ENCODE measurements around the gene NUP107.

Gene NUP107

DNA sequence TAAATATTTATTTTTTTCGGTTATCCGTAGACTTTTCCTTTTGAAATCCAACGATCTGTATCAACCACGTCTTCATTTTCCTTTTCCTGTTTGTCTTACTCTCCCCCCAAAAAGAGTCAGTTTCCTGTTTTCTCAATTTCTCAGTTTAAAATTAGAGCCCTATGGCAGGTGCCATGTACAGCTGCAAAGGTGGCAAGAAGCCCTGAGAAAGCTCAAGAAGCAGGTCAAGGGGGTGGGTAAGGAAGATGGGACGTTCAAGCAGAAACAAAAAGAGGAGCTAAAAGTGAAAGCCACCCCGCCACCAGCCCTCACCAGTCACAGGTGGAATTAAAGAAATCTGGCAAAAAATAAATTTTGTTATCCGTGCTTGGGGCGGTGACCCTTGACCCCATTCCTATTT is 85.9 kb downstream of the NUP107 start:
- DNase-seq (ENCODE audit: low read depth in 2 of 2, low spot score in 1 of 2), result no peak

DNA sequence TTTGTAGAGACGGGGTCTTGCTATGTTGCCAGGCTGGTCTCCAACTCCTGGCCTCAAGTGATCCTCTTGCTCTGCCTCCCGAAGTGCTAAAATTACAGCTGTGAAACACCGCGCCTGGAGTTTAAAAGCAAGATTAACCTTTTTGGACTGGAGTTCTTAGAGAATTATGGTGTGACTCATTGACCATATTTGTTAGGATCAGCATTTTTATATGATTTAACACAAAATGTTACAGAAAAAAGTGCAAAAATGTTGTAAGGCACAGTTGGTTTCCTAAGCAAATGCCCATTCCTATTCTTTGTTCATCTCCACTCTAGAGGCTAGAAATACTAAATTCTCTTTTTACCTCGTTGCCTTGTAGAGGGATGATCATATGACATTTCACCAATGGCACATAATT is 86.8 kb downstream of the NUP107 start:
- DNase-seq (ENCODE audit: low read depth in 2 of 2, low spot score in 1 of 2), result no peak

DNA sequence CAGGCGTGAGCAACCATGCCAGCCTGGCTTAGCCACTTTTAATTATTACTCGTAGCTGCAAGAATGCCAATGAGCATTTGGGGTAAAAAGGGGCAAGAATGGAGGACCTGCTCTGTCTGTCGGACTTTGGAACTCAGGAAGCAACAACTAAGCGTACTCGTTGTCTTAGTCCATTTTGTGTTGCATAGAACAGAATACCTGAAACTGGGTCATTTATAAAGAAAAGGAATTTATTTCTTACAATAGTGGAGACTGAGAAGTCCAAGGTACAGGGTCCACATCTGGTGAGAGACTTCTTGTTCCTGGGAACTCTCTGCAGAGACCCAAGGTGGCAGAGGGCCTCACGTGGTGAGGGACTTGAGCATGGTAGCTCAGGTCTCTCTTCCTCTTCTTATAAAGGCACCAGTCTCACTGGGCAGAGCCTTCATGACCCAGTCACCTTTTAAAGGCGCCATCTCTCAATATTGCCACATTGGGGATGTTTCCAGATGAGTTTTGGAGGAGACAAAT is 88.4 kb downstream of the NUP107 start:
- no peak for DNase-seq (ENCODE audit: low read depth in 2 of 2, low spot score in 1 of 2)

- no peak for DNase-seq (ENCODE audit: low read depth in 2 of 2, low spot score in 1 of 2)
These were observed 90.3 kb downstream of the NUP107 start for GRCh38 chr12:68776976-68777610.

DNA sequence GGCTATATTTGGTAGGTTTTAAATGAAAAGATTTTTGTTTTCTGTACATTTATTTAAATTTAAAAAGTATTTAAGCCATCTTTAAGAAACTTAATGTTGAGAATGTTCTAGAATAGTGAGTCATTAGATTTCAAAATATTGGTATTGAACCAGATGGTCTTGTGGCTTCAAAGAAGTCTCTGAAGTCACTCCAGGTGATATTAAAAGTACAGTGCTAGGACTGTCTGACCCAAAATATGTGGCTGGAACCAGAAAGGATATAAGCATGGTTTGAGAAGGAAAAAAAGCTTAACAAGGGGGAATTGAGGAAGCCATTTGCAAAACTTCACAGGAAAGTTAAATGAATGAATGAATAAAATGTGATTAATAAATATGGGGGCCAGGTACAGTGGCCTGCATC is 92.5 kb downstream of the NUP107 start:
- no peak for DNase-seq (ENCODE audit: low read depth in 2 of 2, low spot score in 1 of 2)

DNA sequence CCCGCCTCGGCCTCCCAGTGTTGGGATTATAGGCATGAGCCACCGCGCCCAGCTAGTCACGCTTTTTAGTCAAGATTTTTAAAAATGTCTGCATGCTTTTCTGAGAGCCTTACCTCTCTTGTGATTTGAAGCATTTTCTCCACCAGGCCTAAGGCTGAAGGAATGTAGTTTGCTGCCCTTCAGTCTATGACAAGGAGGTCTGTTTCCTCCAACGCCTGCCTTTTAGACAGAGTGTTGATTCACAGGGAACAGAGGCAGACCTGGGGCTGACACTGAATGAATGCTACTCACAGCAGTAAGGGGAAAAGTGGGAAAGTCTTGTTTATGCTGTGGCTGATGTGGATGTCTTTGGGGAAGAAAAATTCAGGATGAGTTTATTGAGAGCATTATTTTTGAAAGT is 94.0 kb downstream of the NUP107 start:
- no peak for DNase-seq (ENCODE audit: low read depth in 2 of 2, low spot score in 1 of 2)

DNA sequence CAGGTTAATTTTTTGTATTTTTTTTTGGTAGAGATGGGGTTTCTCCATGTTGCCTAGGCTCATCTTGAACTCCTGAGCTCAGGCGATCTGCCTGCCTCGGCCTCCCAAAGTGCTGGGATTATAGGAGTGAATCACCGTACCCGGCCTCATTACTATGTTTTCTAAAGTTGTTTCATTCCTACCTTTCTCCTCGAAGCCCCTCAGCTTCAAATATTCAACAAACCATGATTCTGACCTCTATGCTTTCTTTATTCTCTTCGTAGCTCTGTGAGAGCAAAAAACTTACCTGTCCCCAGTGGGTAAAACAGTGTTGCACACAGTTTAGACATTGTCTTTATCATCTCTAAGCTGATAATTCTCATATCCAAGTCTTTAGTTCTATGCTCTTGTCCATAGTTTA is 95.0 kb downstream of the NUP107 start:
- no peak for DNase-seq (ENCODE audit: low read depth in 2 of 2, low spot score in 1 of 2)

GRCh38 chr12:68784015-68784414 is 97.2 kb downstream of the NUP107 start:
- DNase-seq (ENCODE audit: low read depth in 2 of 2, low spot score in 1 of 2), result no peak

DNA sequence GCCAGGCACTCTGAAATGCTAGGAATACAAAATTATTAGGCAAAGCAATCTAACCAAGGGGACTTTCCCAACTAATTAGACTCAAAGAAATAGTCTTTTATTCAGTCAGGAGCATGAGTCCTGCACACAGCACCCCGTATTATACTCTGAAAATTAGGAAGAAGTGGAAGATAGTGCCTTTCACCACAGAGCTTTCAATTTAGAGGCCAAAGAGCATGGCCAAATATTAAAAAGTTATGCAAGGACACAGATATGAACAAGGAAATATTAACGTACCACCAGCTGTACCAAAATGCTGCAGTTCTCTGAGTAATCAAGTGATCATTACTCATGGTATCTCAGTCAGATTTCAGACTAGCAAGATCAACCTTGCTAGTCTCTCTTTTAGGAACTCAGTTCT is 98.6 kb downstream of the NUP107 start:
- DNase-seq (ENCODE audit: low read depth in 2 of 2, low spot score in 1 of 2), result no peak

GRCh38 chr12:68785823-68786222 is 99.0 kb downstream of the NUP107 start:
- DNase-seq (ENCODE audit: low read depth in 2 of 2, low spot score in 1 of 2), result no peak

GRCh38 chr12:68786929-68787328 is 100.2 kb downstream of the NUP107 start:
- DNase-seq (ENCODE audit: low read depth in 2 of 2, low spot score in 1 of 2), result no peak

GRCh38 chr12:68788554-68789143 is 101.9 kb downstream of the NUP107 start:
- no peak for DNase-seq (ENCODE audit: low read depth in 2 of 2, low spot score in 1 of 2)

DNA sequence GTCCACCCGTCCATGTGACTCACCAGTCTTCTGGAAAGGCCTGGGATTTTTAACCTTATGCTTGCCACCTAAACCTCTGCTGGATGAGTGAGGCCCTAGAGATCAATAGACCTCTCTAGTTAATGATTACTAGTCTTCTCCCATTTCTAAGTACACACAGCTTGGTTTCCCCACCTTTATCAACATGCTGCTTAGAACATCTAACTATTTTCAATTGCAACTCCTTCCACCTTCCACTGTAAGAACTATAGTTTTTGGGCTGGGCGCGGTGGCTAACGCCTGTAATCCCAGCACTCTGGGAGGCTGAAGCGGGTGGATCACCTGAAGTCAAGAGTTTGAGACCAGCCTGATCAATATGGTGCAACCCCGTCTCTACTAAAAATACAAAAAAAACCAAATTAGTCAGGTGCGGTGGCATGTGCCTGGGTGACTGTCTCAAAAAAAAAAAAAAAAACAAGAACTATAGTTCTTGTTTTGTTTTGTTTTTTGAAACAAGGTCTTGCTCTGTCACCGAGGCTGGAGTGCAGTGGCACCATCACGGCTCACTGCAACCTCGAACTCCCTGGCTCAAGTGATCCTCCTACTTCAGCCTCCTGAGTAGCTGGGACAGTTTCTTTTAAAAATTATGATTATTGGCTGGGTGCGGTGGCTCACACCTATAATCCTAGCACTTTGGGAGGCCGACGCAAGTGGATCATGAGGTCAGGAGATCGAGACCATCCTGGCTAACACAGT is 102.5 kb downstream of the NUP107 start:
- DNase-seq (ENCODE audit: low read depth in 2 of 2, low spot score in 1 of 2), result no peak

GRCh38 chr12:68790081-68790951 is 103.5 kb downstream of the NUP107 start:
- no peak for DNase-seq (ENCODE audit: low read depth in 2 of 2, low spot score in 1 of 2)

DNA sequence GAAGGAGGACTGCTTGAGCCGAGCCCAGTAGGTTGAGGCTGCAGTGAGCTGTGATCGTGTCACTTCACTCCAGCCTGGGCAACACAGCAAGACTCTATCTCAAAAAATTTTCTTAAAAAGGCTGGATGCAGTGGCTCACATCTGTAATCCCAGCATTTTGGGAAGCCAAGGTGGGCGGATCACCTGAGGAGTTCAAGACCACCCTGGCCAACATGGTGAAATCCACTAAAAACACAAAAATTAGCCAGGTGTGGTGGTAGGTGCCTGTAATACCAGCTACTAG is 104.1 kb downstream of the NUP107 start:
- DNase-seq (ENCODE audit: low read depth in 2 of 2, low spot score in 1 of 2), result no peak

DNA sequence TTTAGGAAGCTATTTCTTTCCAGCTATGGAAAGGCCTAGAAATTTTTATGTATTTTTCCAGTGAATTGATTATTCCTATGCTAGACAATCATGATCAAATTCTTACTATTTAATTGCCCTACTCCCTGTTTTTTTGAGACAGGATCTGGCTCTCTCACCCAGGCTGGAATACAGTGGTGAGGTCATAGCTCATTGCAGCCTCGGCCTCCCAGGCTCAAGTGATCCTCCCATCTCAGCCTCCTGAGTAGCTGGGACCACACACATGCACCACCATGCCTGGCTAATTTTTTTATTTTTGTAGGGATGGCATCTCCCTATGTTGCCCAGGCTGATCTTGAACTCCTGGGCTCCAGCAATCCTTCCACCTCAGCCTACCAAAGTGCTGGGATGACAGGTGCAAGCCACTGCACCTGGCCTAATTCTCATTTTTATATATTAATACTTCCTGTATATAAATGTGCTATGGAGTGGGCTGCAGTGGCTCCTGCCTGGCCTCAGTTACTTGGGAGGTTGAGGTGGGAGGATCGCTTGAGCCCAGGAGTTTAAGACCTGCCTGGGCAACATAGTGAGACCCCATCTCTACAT is 105.2 kb downstream of the NUP107 start:
- no peak for DNase-seq (ENCODE audit: low read depth in 2 of 2, low spot score in 1 of 2)

DNA sequence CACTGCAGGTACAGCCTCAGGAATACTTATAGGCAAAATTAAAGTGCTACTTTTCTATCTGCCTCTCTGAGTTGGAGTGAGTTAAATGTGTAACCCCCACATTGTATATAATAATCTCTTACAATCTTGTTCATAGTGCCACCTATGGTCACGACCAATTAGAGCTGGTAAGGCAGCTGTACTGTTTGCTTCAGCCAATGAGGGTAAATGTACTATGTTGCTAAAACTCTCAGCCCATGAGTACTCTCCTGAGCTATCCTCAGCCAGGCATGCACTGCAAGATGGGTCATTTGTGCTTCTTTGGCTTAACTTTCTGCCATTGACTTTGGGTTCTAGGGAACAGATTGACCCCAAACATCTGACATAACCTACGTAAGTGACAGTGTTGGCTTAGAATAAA is 106.2 kb downstream of the NUP107 start:
- DNase-seq (ENCODE audit: low read depth in 2 of 2, low spot score in 1 of 2), result no peak

DNA sequence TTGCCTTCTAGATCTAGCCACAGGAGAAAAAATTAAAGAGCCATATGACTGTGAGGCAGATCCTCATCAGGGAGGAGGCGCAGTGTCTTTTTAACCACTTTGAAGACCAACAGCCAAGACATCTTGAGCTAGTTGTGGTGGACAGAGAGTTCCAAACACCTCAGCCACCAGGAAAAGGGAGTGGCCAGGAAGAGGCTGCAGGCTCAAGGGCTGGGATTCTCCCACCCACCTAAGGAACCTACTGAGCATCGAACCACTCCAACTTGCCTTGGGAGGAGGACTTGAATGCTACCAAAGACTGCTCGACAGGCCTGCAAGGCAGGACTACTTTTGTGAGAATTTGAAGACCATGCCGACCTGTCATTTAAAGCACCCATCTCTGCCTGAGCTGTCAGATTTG is 106.7 kb downstream of the NUP107 start:
- no peak for DNase-seq (ENCODE audit: low read depth in 2 of 2, low spot score in 1 of 2)

DNA sequence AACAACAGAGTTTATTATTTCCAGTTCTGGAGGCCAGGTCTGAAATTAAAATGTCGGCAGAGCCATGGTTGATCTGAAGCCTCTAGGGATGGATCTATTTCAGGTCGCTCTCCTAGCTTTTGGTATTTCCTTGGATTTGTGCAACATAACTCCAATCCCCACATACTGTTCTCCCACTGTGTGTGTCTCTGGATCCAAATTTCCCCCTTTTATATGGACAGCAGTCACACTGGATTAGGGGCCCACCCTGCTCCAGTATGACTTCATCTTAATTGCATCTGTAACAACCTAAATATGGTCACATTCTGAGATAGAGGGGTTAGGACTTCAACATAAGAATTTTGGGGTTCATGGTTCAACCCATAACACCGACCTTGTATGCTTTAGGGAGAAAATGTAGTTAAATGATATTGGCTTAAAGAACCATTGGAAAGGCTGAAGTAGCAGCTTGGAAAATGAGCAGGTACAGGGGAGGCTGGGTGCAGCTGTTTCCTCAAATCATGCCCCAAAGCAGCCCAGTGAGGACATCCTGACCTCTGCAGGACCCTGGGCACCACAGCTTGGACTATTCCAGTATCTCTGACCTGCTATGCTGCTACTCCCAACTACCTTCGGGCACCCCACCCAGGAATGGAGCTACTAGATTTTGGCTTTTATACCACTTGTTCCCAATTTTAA is 107.3 kb downstream of the NUP107 start:
- no peak for DNase-seq (ENCODE audit: low read depth in 2 of 2, low spot score in 1 of 2)

DNA sequence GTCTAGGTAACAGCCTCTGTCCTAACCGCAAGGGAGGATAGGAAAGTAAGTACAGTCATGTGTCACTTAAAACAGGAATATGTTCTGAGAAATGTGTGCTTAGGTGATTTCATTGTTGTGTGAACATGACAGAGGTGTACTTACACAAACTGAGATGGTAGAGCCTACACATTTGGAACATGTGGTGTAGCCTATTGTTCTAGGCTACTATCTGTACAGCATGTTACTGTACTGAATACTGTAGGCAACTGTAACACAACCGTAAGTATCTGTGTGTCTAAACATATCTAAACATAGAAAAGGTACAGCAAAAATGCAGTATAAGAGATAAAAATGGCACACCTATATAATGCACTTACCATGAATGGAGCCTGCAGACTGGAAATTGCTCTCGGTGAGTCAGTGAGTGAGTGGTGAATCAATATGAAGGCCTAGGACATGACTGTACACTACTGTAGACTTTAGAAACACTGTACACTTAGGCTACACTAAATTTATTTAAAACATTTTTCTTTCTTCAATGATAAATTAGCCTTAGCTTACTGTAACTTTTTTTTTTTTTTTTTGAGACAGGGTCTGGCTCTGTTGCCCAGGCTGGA is 108.0 kb downstream of the NUP107 start:
- DNase-seq (ENCODE audit: low read depth in 2 of 2, low spot score in 1 of 2), result no peak

Measured in stimulated activated CD8-positive, alpha-beta memory T cell treated with anti-CD3 and anti-CD28 coated beads, Interleukin-4, amount 100 ng/mL, for 1 hour (primary cell).